Calu3 (cell line): ENCODE data around the gene C22orf39. TPM values are rescaled to one million over a fixed set of nuclear protein-coding genes. Genes with fewer than 3 reads are reported as not detected.

Source experiments
- BruUV-seq: library from RNA; stranded (reverse); fragments of 400-500 nt; replicated peaks from 2 replicates; lab custom pipeline; 2021; lab: Mats Ljungman, UMichigan
- CTCF ChIA-PET: fragments of 300-600 bp; sonication (Branson Sonifier 250); formaldehyde crosslinking; loops from one replicate; lab custom pipeline; 2022; ENCODE audit warnings: antibody characterized with exemption; lab: Charles Lee
- DNase-seq: peaks from one replicate; pipeline ENCODE4 v3.0.0; 2022
- H3K27ac Mint-ChIP-seq: one replicate; pipeline ENCODE4 v1.8.0; 2022; ENCODE audit warnings: mixed read lengths; ENCODE audit not compliant: unreplicated experiment
- H3K27me3 Mint-ChIP-seq: one replicate; pipeline ENCODE4 v1.8.0; 2022; ENCODE audit warnings: mixed read lengths; ENCODE audit not compliant: unreplicated experiment
- H3K36me3 Mint-ChIP-seq: one replicate; pipeline ENCODE4 v1.8.0; 2022; ENCODE audit warnings: mild to moderate bottlenecking, moderate library complexity, mixed read lengths; ENCODE audit not compliant: insufficient read depth, unreplicated experiment
- H3K4me1 Mint-ChIP-seq: one replicate; pipeline ENCODE4 v1.8.0; 2022; ENCODE audit warnings: mild to moderate bottlenecking, low read depth, mixed read lengths; ENCODE audit not compliant: unreplicated experiment
- H3K4me3 Mint-ChIP-seq: one replicate; pipeline ENCODE4 v1.8.0; 2022; ENCODE audit warnings: mild to moderate bottlenecking, low read depth, moderate library complexity, mixed read lengths; ENCODE audit not compliant: unreplicated experiment
- H3K9me3 Mint-ChIP-seq: one replicate; pipeline ENCODE4 v1.8.0; 2022; ENCODE audit warnings: low read depth, mixed read lengths; ENCODE audit not compliant: unreplicated experiment
- intact Hi-C: fragments of 100-400 bp; cut with micrococcal nuclease; formaldehyde crosslinking; loops from one replicate; pipeline ENCODE4 v1.10.0; 2022; ENCODE audit not compliant: unreplicated experiment
- total RNA-seq: library from RNA; stranded (reverse); gene quantifications from 2 replicates; pipeline ENCODE4 v1.2.3, GENCODE V29; 2022
- TF ChIP-seq, protein P1 (sequence below): fragments of 200-600 bp; IDR thresholded peaks from one replicate; pipeline ENCODE4 v1.8.0; 2022; ENCODE audit warnings: antibody characterized with exemption; ENCODE audit not compliant: unreplicated experiment

The C22orf39 gene
- total RNA-seq, 1 experiment from 2014 or later: 15.7 TPM

DNA sequence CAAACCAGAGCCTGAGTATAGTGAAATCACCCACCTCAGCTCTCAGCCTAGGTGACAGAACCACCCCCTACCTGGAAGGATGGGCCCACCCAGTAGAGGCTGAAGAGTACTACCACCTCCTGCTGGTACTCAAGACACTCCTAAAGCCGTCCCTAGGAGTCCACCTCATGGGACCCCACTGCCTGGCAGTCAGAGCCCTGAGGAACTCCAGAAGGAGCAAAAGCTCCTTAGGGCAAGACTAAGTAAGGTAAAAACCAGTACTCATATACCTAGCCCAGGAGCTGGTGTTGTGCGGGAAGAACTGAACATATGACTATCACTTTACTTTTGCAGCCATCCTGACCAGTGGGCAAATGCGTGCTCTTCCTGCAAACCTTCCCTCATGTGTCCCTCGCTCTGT, 52.2 kb downstream of the C22orf39 start:
- H3K9me3 Mint-ChIP-seq: no peaks in the 10 kb centered on the region
- H3K4me3 Mint-ChIP-seq: no peak overlapping the region
- H3K36me3 Mint-ChIP-seq: peaks cover 18% of the 10 kb centered on the region
- no peak overlapping the region for H3K27ac Mint-ChIP-seq
- H3K27me3 Mint-ChIP-seq: no peaks in the 10 kb centered on the region
- CTCF ChIA-PET: interaction anchor here (0.9 kb wide), 1 partner anchor 35 kb away, joined by 3 read pairs; no protein-coding TSS in a partner anchor
- H3K4me1 Mint-ChIP-seq: no peaks in the 10 kb centered on the region
- intact Hi-C loops: no loop called here
- TF ChIP-seq, protein P1, sequence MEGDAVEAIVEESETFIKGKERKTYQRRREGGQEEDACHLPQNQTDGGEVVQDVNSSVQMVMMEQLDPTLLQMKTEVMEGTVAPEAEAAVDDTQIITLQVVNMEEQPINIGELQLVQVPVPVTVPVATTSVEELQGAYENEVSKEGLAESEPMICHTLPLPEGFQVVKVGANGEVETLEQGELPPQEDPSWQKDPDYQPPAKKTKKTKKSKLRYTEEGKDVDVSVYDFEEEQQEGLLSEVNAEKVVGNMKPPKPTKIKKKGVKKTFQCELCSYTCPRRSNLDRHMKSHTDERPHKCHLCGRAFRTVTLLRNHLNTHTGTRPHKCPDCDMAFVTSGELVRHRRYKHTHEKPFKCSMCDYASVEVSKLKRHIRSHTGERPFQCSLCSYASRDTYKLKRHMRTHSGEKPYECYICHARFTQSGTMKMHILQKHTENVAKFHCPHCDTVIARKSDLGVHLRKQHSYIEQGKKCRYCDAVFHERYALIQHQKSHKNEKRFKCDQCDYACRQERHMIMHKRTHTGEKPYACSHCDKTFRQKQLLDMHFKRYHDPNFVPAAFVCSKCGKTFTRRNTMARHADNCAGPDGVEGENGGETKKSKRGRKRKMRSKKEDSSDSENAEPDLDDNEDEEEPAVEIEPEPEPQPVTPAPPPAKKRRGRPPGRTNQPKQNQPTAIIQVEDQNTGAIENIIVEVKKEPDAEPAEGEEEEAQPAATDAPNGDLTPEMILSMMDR: no peak
- no TSS peak for BruUV-seq
- DNase-seq: no peak

DNA sequence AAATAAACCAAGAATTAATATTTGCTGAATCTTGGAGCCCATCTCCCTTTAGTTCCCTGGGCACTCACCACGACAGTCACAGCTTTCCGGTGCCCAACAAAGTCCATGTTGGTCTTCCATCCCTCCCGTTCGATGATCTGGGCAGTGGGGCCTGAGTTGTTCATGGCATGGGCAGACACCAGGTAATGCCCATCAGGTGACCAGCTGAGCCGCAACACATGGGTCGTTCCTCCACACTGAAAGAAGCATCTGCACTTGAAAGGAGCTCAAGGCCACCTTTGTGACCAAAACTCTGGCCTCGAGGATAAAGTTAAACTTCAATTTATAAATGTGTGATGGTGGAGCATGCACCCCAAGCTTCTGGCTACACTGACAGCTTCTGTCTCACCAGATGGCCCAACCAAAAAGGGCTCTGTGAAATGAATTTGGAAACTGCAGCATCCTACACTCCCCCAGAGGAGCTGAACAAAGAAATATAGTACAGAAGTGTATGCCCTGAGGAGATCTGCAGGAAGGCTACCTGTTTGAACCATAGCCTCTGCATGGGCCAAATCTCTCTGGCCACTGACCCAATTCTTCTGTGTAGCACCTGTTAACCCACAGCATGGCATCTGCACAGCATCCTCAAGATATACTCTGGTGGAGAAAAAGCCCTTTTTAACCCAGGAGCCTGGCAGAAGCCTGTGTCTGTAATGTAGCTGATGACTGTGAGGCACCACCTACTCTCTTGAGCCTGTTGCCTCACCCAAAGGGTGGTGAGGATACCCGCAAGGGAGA, 53.0 kb downstream of the C22orf39 start:
- no peak for DNase-seq
- intact Hi-C loops: no loop called here
- Mint-ChIP-seq H3K4me3 (no peak overlapping the region), H3K9me3 (no peaks in the 10 kb centered on the region), H3K27me3 (no peaks in the 10 kb centered on the region), H3K4me1 (no peaks in the 10 kb centered on the region), H3K36me3 (peaks cover 24% of the 10 kb centered on the region), H3K27ac (no peak overlapping the region)
- TF ChIP-seq, protein P1: no peak
- CTCF ChIA-PET: no interaction called here
- BruUV-seq: no TSS peak

DNA sequence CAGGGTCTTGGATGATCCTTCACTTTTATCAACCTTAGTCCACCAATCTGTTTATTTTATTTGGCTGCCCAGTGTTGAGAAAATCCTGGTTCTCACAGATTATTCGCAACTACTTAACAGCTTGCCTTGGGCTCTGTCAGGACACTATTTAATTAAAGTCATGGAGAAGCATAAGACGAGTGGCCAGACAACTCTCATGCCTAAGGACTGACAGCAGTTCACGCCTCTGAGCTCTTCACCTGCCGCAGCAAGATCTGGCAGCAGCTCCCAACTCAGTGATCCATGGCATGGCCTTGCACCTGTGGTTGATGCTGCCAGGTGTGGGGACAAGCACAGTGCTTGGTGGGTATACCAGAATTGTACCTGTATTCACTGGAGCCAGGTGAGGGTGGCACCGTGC, 53.8 kb downstream of the C22orf39 start:
- no peak overlapping the region for H3K4me3 Mint-ChIP-seq
- BruUV-seq: no TSS peak
- H3K36me3 Mint-ChIP-seq: peaks cover 24% of the 10 kb centered on the region
- TF ChIP-seq, protein P1: no peak
- CTCF ChIA-PET: no interaction called here
- H3K27me3 Mint-ChIP-seq: no peaks in the 10 kb centered on the region
- intact Hi-C loops: no loop called here
- no peaks in the 10 kb centered on the region for H3K9me3 Mint-ChIP-seq
- no peak for DNase-seq
- no peak overlapping the region for H3K27ac Mint-ChIP-seq
- no peaks in the 10 kb centered on the region for H3K4me1 Mint-ChIP-seq

Other genes with a start within 250 kb of the C22orf39 start
- gene CLTCL1, start 156.0 kb downstream of the C22orf39 start, total RNA-seq: 2.9 and 4.4 TPM in 2 replicates
- gene HIRA, start 16.0 kb downstream of the C22orf39 start, total RNA-seq: 32.0 and 36.4 TPM in 2 replicates
- gene MRPL40, start 15.2 kb downstream of the C22orf39 start, total RNA-seq: 38.0 and 38.6 TPM in 2 replicates
- gene UFD1, start 31.5 kb upstream of the C22orf39 start, total RNA-seq: 87.8 and 95.7 TPM in 2 replicates
- gene CDC45, start 32.2 kb upstream of the C22orf39 start, total RNA-seq: 45.0 and 52.8 TPM in 2 replicates
- not detected in 2 replicates for gene CLDN5, start 76.7 kb upstream of the C22orf39 start, total RNA-seq